ENCODE data around the gene PASD1. TPM values are rescaled to one million over a fixed set of nuclear protein-coding genes. Genes with fewer than 3 reads are reported as not detected.
"Not testable (repeated sequence)": the region's sequence is repeated elsewhere in the genome, so short reads cannot be mapped to it uniquely, and the experiment has no call there.

PASD1 gene, protein sequence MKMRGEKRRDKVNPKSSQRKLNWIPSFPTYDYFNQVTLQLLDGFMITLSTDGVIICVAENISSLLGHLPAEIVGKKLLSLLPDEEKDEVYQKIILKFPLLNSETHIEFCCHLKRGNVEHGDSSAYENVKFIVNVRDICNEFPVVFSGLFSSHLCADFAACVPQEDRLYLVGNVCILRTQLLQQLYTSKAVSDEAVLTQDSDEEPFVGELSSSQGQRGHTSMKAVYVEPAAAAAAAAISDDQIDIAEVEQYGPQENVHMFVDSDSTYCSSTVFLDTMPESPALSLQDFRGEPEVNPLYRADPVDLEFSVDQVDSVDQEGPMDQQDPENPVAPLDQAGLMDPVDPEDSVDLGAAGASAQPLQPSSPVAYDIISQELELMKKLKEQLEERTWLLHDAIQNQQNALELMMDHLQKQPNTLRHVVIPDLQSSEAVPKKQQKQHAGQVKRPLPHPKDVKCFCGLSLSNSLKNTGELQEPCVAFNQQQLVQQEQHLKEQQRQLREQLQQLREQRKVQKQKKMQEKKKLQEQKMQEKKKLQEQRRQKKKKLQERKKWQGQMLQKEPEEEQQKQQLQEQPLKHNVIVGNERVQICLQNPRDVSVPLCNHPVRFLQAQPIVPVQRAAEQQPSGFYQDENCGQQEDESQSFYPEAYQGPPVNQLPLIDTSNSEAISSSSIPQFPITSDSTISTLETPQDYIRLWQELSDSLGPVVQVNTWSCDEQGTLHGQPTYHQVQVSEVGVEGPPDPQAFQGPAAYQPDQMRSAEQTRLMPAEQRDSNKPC
- not detected for total RNA-seq
- long read RNA-seq: 0 reads

DNA sequence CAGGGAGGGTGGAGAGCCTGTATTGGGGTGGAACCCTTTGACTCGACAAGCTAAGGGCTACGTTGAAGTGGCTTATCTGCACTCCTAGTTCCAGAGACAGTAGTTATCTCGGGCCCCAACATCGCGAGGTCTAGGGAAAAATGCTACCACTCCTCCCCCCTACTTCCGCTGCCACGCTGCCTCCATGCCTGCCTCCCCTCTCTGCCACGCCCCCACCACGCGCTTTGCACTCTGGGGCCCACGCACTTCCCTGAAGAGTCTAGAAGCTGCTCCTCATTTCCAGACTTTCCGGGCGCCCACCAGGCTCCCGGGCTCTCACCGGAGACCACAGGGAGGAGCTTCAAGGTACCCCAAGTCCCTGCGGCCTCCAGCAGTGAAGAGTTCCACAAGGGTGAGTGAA lies at the start of gene PASD1:
Gene PASD1, plus strand, starts transcription at position 227 of the 400 bp plus-strand sequence. CDS start 37,879 bp downstream, outside the sequence.
- no peak for DNase-seq
- intact Hi-C loops (cut with DNase I, micrococcal nuclease): no loop called here

GRCh38 chrX:151515237-151515636 lies 48.2 kb upstream of the PASD1 start:
- intact Hi-C loops (cut with DNase I, micrococcal nuclease): no loop called here
- DNase-seq (no peak), ATAC-seq (no peak)

More for the DNA sequence above, at the start of gene PASD1:
- ATAC-seq: no peak

DNA sequence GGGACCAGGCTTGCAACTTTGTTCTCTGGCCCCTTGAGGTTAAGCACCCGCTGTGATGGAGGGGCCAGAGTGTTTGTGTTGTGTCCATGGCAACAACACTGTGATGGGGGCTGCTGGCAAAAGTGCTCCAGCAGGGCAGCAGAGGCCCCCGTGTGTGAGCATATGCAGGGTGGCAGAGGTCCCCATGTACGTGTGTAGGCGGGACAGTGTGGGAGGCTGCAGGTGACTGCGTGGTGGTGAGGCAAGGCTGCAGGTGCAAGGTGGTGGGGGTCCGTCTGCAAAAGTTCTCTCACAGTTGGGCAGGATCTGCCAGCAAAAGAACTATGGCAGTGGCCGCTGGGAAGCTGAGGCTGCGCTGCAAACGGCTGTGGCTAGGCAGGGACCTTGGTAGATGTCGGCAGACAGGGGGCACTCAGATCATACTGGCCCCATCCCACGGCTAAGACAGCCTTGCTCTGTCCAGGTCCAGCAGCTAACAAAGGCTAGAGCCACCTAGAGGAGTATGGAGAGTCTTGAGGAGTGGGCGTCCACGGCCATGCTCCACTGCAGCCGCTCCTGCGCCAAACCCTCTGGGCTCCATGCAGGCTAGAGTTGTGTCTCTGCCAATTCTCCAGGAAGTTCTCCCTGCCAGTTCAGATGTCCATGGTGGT lies 46.8 kb upstream of the PASD1 start:
- DNase-seq: no peak
- intact Hi-C loops (cut with DNase I, micrococcal nuclease): no loop called here
- no peak for ATAC-seq

DNA sequence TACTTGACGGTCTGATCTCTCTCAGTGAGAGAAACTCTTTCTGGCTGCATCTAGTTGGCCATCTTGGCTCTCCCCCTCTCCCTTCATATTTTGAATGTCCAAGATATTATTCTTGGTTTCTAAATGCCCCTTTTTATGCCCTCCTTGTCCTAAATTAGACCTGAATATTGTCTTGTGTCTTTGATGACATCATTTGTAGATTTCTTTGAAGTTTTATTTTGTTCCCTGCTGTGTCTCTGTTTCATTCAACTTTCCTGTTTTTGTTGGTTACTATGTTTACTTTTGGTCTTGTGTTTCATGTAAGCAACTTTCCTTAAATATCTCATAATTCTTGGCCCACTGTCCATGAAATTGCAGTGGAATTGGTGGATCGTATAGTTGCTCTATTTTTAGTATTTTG lies 46.1 kb upstream of the PASD1 start:
- no peak for ATAC-seq
- intact Hi-C loops (cut with DNase I, micrococcal nuclease): no loop called here

DNA sequence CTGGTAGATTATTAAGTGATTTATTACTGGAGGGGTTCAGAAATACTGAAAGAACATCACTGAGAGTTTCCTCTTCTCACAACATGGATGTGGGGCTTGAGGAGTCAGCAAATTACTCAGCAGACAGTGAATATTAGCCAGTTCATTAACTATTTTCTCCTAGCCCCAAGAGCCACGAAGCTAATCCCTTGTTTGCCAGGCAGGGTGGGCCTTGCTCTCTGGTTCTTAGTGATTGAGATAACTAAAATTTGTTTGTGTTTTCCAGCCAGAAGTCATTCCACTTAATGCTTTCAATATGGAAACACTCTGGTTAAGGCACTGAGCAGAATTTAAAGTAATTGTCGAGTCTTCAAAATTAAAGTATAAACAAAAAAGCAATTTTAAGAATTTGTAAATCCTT lies 40.1 kb upstream of the PASD1 start:
- ATAC-seq: no peak
- no peak for DNase-seq
- intact Hi-C loops (cut with DNase I, micrococcal nuclease): no loop called here

More for the DNA sequence above, 46.1 kb upstream of the PASD1 start:
- no peak for DNase-seq

- no peak for DNase-seq
- ATAC-seq: no peak
- intact Hi-C loops (cut with DNase I, micrococcal nuclease): no loop called here
Measured at GRCh38 chrX:151536571-151536970, 26.9 kb upstream of the PASD1 start.

DNA sequence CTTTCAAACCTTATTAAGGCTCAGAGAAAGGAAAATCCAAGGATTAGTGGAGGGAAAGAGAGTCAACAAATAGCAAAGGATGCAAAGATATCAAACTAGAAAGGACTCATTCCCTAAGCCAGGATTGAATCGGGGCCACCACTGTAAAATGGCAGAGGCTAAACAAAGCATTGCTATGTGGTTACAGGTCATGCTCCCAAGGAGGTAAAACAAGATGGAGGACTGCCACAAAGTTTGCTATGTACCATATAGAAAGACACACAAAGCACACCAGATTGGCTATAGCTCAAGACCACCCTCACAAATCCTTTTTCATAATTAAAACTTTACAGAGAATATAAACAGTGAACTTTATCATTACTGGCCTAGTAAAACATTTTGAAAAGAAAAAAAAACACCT lies 25.9 kb upstream of the PASD1 start:
- intact Hi-C loops (cut with DNase I, micrococcal nuclease): no loop called here

DNA sequence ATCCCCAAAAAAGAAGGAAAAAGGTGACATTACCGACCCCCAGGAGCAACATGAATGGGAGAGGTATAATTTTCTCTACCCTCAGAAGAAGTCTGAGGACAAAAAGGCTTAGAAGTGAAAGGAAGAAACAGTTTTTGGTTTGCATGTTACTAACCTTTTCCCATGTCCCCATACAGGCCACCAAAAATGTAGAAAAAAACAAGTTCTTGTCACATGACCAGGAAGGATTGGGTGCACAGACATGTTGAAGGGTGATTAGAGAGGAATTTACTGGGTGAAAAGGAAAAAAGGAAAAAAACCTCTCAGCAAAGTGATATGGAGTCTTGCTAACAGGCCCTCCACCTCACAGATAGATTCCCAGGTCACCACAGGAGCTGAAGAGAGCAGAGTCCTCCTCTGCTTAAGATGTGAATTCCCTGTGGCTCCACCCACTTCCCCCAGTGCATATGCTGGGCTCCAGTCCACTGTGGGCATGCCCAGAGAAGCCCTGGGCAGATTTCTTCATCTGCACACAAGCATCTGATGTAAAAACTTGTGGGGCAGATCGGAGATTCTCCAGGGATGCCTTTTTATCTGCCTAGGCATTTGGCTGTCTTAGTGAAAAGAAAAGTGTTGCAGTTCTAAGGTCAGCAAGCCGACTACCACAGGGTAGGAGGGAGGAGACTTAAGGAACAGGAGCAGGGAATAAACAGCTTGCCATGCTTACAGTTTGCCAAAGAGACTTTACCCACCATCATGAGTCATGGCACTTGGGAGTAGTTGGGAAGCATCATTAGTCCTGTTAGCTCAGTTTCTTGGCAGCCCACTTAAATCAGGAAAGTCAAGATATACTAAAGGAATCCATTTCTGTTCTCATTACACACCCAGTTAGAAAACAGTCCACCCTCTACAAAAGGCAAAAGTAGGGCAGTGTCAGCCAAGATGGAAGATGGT lies 25.0 kb upstream of the PASD1 start:
- ATAC-seq: no peak

More for the DNA sequence above, 25.9 kb upstream of the PASD1 start:
- DNase-seq (no peak), ATAC-seq (no peak)

GRCh38 chrX:151543706-151544105 lies 19.8 kb upstream of the PASD1 start:
- DNase-seq: no peak
- intact Hi-C loops (cut with DNase I, micrococcal nuclease): no loop called here
- ATAC-seq: no peak

More for the DNA sequence above, 25.0 kb upstream of the PASD1 start:
- intact Hi-C loops (cut with DNase I, micrococcal nuclease): no loop called here
- no peak for DNase-seq

DNA sequence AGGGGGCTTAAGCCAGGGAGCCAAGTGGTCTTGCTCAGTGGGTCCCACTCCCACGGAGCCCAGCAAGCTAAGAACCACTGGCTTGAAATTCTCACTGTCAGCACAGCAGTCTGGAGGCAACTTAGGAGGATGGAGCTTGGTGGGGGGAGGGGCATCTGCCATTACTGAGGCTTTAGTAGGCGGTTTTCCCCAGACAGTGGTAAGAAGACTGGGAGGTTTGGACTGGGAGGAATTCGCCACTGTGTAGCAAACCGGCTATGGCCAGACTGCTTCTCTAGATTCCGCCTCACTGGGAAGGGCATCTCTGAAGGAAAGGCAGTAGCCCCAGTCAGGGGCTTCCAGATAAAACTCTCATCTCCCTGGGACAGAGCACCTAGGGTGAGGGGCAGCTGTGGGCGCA lies 17.2 kb upstream of the PASD1 start:
- DNase-seq: not testable (repeated sequence)

GRCh38 chrX:151551176-151551575 lies 12.3 kb upstream of the PASD1 start:
- DNase-seq; intact Hi-C loops (cut with DNase I, micrococcal nuclease); ATAC-seq: not testable (repeated sequence)

More for the DNA sequence above, 17.2 kb upstream of the PASD1 start:
- ATAC-seq; intact Hi-C loops (cut with DNase I, micrococcal nuclease): not testable (repeated sequence)

DNA sequence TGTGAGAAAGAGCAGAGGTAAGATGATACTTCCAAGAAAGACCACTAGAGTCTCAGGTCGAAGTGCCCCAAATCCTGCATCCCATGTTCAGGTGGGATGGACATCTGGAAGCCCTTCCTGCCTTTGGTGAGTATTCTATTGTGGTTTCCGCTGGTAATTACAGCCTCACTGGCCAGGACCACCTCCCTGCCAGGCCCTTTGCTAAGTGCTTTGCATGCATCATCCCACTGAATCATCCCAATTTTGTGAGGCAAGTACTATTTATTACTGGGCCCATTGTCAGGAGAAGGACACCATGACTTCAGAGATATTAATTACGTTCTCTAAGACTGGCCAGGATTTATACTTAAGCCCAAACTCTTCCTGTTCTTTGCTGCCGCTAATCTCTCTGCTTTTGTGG lies 10.7 kb upstream of the PASD1 start:
- intact Hi-C loops (cut with DNase I, micrococcal nuclease): no loop called here
- DNase-seq (no peak), ATAC-seq (no peak)

GRCh38 chrX:151555301-151555700 lies 8.2 kb upstream of the PASD1 start:
- ATAC-seq; intact Hi-C loops (cut with DNase I, micrococcal nuclease); DNase-seq: not testable (repeated sequence)

DNA sequence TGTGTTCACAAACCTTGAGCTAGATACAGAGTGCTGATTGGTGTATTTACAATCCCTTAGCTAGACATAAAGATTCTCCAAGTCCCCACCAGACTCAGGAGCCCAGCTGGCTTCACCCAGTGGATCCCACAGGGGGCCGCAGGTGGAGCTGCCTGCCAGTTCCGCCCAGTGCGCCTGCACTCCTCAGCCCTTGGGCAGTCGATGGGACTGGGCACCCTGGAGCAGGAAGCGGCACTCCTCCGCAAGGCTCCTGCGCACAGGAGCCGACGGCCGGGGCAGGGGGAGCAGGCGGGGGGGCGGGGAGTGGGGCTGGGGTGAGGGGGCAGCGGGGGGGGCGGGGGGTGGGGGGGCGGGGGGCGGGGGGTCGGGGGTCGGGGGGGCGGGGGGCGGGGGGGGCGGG lies 990 bp upstream of the PASD1 start:
- ATAC-seq; intact Hi-C loops (cut with DNase I, micrococcal nuclease); DNase-seq: not testable (repeated sequence)

DNA sequence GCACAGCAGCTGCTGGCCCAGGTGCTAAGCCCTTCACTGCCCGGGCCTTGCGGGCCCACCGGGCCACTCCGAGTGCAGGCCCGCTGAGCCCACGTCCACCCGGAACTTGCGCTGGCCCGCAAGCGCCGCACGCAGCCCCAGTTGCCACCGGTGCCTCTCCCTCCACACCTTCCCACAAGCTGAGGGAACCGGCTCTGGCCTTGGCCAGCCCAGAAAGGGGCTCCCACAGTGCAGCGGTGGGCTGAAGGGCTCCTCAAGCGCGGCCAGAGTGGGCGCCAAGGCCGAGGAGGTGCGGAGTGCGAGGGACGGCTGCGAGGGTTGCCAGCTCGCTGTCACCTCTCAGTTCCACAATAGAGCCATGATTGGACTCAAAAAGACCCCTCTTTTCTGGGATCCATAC lies 472 bp upstream of the PASD1 start:
- ATAC-seq; intact Hi-C loops (cut with DNase I, micrococcal nuclease); DNase-seq: not testable (repeated sequence)

DNA sequence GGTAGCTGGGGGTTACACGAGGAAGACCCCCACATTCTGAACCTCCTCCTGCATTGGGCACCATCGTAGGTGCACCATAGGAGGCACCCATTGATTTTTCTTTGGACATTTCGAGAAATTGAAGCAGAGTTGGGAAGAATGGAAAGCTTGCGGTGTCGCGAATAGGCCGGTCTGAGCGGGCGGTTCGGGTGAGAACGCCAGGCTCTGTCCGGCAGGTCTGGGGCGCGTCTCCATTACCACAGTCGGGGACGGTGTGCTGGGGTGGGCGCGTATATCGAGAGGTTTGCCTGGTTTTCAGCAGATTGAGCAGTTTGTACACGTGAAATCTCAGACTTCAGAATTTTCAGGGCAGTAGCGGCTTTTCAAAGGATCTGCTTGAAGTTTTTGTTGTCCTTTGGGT lies 560 bp downstream of the PASD1 start:
- ATAC-seq (no peak), DNase-seq (no peak)
- intact Hi-C loops (cut with DNase I, micrococcal nuclease): no loop called here

GRCh38 chrX:151566872-151567271 lies 3.4 kb downstream of the PASD1 start:
- intact Hi-C loops (cut with DNase I, micrococcal nuclease); ATAC-seq; DNase-seq: not testable (repeated sequence)

GRCh38 chrX:151570561-151570960 lies 7.1 kb downstream of the PASD1 start:
- DNase-seq (no peak), ATAC-seq (no peak)
- intact Hi-C loops (cut with DNase I, micrococcal nuclease): no loop called here

Measured in left colon (tissue), 2 donors.